Ishikawa (cell line): ENCODE results near the gene B3GALT4.

ENCODE experiments used
- CEBPB ChIP-seq: IDR thresholded peaks from 2 replicates; pipeline ENCODE4 v1.6.1; 2012
- CREB1 ChIP-seq: IDR thresholded peaks from 2 replicates; pipeline ENCODE4 v1.6.1; 2012; ENCODE audit warnings: low read depth
- EGR1 ChIP-seq: IDR thresholded peaks from 2 replicates; pipeline ENCODE4 v1.6.1; 2012
- EP300 ChIP-seq: IDR thresholded peaks from 2 replicates; pipeline ENCODE4 v1.6.1; 2012; ENCODE audit warnings: borderline replicate concordance
- FOXM1 ChIP-seq: IDR thresholded peaks from 2 replicates; pipeline ENCODE4 v1.6.1; 2012; ENCODE audit warnings: low read depth, borderline replicate concordance
- NFIC ChIP-seq: IDR thresholded peaks from 2 replicates; pipeline ENCODE4 v1.6.1; 2012
- RAD21 ChIP-seq: IDR thresholded peaks from 2 replicates; pipeline ENCODE4 v1.6.1; 2012; ENCODE audit warnings: low read depth
- REST ChIP-seq: IDR thresholded peaks from 2 replicates; pipeline ENCODE4 v1.6.1; 2012; ENCODE audit warnings: low read depth, mild to moderate bottlenecking
- TAF1 ChIP-seq: IDR thresholded peaks from 2 replicates; pipeline ENCODE4 v1.6.1; 2012; ENCODE audit warnings: low read depth, mild to moderate bottlenecking
- TCF12 ChIP-seq: IDR thresholded peaks from 2 replicates; pipeline ENCODE4 v1.6.1; 2012; ENCODE audit warnings: low read depth
- TEAD4 ChIP-seq: IDR thresholded peaks from 2 replicates; pipeline ENCODE4 v1.6.1; 2012
- YY1 ChIP-seq: IDR thresholded peaks from 2 replicates; pipeline ENCODE4 v1.6.1; 2012; ENCODE audit warnings: low read depth
- ZBTB7A ChIP-seq: IDR thresholded peaks from 2 replicates; pipeline ENCODE4 v1.6.1; 2012; ENCODE audit warnings: low read depth
- TF ChIP-seq, protein P1 (sequence below): IDR thresholded peaks from 2 replicates; pipeline ENCODE4 v1.6.1; 2012
- TF ChIP-seq, protein P2 (sequence below): IDR thresholded peaks from 2 replicates; pipeline ENCODE4 v1.6.1; 2012

The B3GALT4 gene

DNA sequence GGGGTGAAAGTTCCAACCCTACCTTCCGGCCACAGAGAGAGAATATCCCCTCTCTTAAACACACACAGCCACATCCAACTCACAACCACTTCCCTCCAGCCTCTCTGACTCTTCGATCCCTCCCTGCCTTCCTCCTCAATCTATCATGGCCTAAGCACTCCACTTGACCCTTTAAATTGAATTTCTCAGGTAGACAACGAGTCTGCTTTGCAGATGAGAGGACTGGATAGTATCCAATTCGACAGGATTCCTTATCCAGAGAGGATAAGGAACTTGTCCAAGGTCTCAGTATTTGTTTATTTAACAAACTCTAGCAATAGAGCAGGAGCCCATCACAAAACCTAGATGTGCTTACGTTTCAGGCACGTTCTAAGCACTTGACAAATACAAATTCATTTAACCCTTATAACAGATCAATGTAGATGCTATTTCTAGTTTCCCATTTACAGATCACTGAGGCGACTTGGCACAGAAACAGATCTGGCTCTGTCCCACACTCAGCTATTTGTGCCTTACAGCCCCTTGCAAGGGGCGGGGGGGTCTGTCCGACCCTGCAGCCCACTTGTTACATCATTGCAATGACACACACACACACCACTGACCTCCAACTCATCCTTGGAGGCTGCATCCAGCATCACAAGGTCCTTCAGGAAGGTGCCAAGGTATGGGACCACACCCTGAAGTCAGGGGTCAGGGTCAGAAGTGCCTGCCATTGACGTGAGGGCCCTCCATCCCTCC, 17.3 kb downstream of the B3GALT4 start:
- TF ChIP-seq TCF12, result no peak
- TF ChIP-seq YY1, result no peak
- TF ChIP-seq CREB1, result no peak
- no peak for TF ChIP-seq ZBTB7A
- TF ChIP-seq REST, result no peak
- no peak for TF ChIP-seq EGR1
- TF ChIP-seq NFIC, result no peak
- TF ChIP-seq, protein P1, sequence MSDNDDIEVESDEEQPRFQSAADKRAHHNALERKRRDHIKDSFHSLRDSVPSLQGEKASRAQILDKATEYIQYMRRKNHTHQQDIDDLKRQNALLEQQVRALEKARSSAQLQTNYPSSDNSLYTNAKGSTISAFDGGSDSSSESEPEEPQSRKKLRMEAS, result no peak
- no peak for TF ChIP-seq TEAD4
- no peak for TF ChIP-seq CEBPB
- no peak for TF ChIP-seq RAD21

GRCh38 chr6:33295621-33296369, 18.9 kb downstream of the B3GALT4 start:
- TF ChIP-seq, protein P1, result no peak
- TF ChIP-seq ZBTB7A, result no peak
- no peak for TF ChIP-seq REST
- no peak for TF ChIP-seq YY1
- no peak for TF ChIP-seq CEBPB
- TF ChIP-seq CREB1, result no peak
- no peak for TF ChIP-seq EP300
- no peak for TF ChIP-seq TCF12
- no peak for TF ChIP-seq TAF1
- no peak for TF ChIP-seq RAD21
- TF ChIP-seq FOXM1, result no peak
- TF ChIP-seq, protein P2, sequence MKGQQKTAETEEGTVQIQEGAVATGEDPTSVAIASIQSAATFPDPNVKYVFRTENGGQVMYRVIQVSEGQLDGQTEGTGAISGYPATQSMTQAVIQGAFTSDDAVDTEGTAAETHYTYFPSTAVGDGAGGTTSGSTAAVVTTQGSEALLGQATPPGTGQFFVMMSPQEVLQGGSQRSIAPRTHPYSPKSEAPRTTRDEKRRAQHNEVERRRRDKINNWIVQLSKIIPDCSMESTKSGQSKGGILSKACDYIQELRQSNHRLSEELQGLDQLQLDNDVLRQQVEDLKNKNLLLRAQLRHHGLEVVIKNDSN, result no peak
- no peak for TF ChIP-seq EGR1
- TF ChIP-seq NFIC, result no peak
- no peak for TF ChIP-seq TEAD4

- TF ChIP-seq TCF12, result no peak
Observed at GRCh38 chr6:33296797-33297405, 20.0 kb downstream of the B3GALT4 start.

GRCh38 chr6:33297406-33297955, 20.6 kb downstream of the B3GALT4 start:
- TF ChIP-seq, protein P2, result peak; percentile 98
- TF ChIP-seq REST, result no peak
- TF ChIP-seq TEAD4, result no peak
- TF ChIP-seq NFIC, result no peak
- TF ChIP-seq CREB1, result no peak
- TF ChIP-seq CEBPB, result no peak
- TF ChIP-seq TCF12, result no peak
- TF ChIP-seq, protein P1, result peak; percentile 54
- TF ChIP-seq TAF1, result no peak; the same call in 1 of the 2 replicates
- TF ChIP-seq EGR1, result no peak
- TF ChIP-seq FOXM1, result no peak
- TF ChIP-seq YY1, result no peak
- no peak for TF ChIP-seq RAD21
- peak; percentile 78; the same call in 1 of the 2 replicates for TF ChIP-seq ZBTB7A
- no peak; the same call in 1 of the 2 replicates for TF ChIP-seq EP300
